ENCODE results near the gene PRG2. TPM values are rescaled to one million over a fixed set of nuclear protein-coding genes. Genes with fewer than 3 reads are reported as not detected.

PRG2 gene
- total RNA-seq, 4 donors from 2014 or later = not detected

DNA sequence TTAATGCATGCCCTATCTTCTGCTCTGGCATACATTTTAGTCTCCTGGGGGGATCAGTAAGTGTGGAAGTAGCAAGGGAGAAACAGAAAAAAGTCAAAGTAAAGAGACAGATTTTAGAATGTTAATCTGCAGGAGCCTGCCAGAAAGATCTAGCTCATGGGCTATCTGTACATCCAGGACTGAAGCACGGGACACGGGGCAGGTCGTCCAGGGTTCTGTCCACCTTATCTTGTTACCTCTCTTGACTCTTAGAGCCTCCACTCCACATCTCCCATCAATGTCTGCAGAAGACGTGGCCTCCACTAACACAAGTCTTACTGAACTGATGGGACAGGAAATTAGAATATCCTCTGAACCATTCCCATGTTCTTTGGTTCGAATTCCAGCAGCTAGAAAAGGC is 38.2 kb upstream of the PRG2 start:
- 91 to 100% methylated on average over 3 to 5 of the region's 5 CpGs for WGBS, 2 donors
- DNase-seq = no peak
- Histone ChIP-seq H3K36me3 (peaks cover 0 to 5% (median 0%) of the 10 kb centered on the region in 3 donors), H3K27ac (peak overlapping the region in 3 of 4 donors; percentile 96 to 99 (median 98)), H3K27me3 (no peaks in the 10 kb centered on the region), H3K9me3 (no peaks in the 10 kb centered on the region), H3K4me1 (peaks cover 48 to 91% (median 69%) of the 10 kb centered on the region in 3 donors), H3K4me3 (no peak overlapping the region)
- no peak for TF ChIP-seq POLR2A (IDR thresholded peaks at IDR 0.05)
- TF ChIP-seq, protein P1, sequence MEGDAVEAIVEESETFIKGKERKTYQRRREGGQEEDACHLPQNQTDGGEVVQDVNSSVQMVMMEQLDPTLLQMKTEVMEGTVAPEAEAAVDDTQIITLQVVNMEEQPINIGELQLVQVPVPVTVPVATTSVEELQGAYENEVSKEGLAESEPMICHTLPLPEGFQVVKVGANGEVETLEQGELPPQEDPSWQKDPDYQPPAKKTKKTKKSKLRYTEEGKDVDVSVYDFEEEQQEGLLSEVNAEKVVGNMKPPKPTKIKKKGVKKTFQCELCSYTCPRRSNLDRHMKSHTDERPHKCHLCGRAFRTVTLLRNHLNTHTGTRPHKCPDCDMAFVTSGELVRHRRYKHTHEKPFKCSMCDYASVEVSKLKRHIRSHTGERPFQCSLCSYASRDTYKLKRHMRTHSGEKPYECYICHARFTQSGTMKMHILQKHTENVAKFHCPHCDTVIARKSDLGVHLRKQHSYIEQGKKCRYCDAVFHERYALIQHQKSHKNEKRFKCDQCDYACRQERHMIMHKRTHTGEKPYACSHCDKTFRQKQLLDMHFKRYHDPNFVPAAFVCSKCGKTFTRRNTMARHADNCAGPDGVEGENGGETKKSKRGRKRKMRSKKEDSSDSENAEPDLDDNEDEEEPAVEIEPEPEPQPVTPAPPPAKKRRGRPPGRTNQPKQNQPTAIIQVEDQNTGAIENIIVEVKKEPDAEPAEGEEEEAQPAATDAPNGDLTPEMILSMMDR (IDR thresholded peaks at IDR 0.05) = no peak
- intact Hi-C loops (cut with DNase I) = no loop called here

DNA sequence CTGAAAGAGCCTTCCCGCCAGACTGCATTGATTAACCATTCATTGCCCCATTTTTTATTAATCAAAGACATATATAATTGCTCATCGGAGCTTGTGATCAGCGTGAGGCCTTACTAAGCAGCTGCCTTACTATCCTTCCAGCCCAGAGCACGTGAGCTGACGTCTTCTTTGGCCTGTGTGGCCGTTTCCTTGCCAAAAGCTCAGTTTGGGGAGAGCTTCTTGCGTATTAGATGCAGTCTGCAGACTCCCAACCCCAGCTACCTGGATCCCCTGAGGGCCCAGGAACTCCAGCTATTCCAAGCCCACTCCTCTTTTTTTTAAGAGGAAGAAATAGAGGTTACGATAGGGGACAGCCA is 37.3 kb upstream of the PRG2 start:
- Histone ChIP-seq H3K27me3 (no peaks in the 10 kb centered on the region), H3K27ac (peak overlapping the region; percentile 90 to 99 (median 97)), H3K9me3 (no peaks in the 10 kb centered on the region), H3K4me1 (peaks cover 45 to 91% (median 64%) of the 10 kb centered on the region in 3 donors), H3K36me3 (peaks cover 0 to 15% (median 0%) of the 10 kb centered on the region in 3 donors), H3K4me3 (peak overlapping the region in 3 of 4 donors; percentile 48 to 76 (median 65))
- 21 to 36% methylated on average over 7 to 8 of the region's 8 CpGs for WGBS, 2 donors
- intact Hi-C loops (cut with DNase I) = no loop called here
- TF ChIP-seq, protein P1 (IDR thresholded peaks at IDR 0.05) = no peak
- no peak for TF ChIP-seq POLR2A (IDR thresholded peaks at IDR 0.05)
- DNase-seq = no peak

DNA sequence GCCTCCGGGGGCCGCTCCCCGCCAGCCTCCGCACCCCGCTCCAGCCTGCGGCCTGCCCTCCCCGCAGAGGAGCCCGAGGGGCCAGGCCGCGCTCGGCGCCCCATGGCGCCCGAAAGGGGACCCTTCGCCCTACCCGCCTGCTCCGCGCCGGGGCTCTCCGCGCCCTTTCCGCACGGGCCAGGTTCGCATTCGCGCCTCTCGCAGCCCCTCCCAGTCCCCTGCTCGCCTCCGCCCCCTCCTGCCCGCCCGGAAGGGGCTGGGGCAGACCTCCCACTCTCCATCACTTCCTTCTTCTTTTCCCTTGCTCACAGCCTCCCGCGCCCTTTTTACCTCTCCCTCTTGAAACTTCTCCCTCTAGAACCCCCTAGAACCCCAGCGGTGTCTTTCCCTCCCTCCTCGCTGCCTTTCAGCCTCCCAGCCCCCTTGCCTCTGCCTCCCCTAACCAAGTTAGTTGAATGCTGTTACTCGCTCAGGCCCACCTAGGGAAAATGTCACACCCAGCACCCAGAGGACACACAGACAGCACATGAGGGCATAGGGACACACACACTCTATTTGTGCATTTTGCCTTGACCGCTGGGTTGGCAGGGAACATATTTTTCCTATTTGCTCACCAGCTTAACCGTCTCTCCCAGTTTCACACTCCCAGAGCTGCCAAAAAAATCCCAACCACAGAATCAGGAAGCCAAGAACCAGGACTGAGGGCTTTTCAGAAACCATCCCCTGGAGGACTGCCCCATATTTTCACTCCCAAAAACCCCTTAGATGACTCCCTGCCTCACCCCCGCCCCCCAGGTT is 36.7 kb upstream of the PRG2 start, which contains the start of gene SLC43A3:
Gene SLC43A3, minus strand, starts transcription at position 193 of the 798 bp plus-strand sequence. CDS start 949 bp downstream, outside the sequence.
- Histone ChIP-seq H3K36me3 (peaks cover 0 to 19% (median 0%) of the 10 kb centered on the region in 3 donors), H3K27me3 (no peaks in the 10 kb centered on the region), H3K27ac (peak within 1 kb of the TSS; percentile 90 to 99 (median 97)), H3K4me1 (peaks cover 45 to 91% (median 58%) of the 10 kb centered on the region in 3 donors), H3K9me3 (no peaks in the 10 kb centered on the region), H3K4me3 (peak within 1 kb of the TSS; percentile 40 to 76 (median 56))
- DNase-seq = no peak
- peak in 2 of 4 donors; percentile 46 to 70 for TF ChIP-seq POLR2A (IDR thresholded peaks at IDR 0.05)
- TF ChIP-seq, protein P1 (IDR thresholded peaks at IDR 0.05) = peak in 2 of 6 experiments; percentile 3 to 11
- 2 to 3% methylated on average over 23 to 27 of the region's 39 CpGs for WGBS, 2 donors
- intact Hi-C loops (cut with DNase I) = no loop called here

DNA sequence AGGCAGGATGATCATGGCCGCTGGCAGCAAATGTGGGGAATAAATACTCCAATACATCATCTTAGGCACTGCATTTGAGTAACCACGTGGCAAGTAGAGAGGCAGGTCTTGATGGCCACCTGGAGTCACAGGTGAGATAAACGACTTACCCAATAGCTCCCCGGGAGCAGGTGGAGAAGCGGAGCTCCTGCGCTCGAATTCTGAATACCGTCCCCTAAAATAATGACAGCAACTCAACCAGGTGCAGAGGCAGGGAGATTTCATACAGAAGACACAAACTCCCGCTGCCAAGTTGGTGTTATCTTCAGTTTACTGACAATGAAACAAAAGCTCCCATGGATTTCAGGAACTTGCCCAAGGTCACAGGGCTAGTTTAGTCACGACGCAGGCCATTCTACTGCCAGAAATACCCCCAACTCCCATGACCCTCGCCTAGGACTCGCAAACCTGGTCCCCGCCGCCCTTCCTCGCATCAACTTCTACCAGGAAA is 36.0 kb upstream of the PRG2 start:
- intact Hi-C loops (cut with DNase I) = no loop called here
- Histone ChIP-seq H3K27ac (peak overlapping the region; percentile 90 to 99 (median 97)), H3K9me3 (no peaks in the 10 kb centered on the region), H3K4me3 (peak overlapping the region; percentile 40 to 76 (median 56)), H3K27me3 (no peaks in the 10 kb centered on the region), H3K4me1 (peaks cover 45 to 91% (median 60%) of the 10 kb centered on the region in 3 donors), H3K36me3 (peaks cover 0 to 24% (median 0%) of the 10 kb centered on the region in 3 donors)
- TF ChIP-seq, protein P1 (IDR thresholded peaks at IDR 0.05) = no peak
- DNase-seq = no peak
- 7 to 17% methylated on average over 9 to 11 of the region's 16 CpGs for WGBS, 2 donors
